WTC11 (cell line): Measurements from ENCODE around the gene LYSMD1. TPM values are rescaled to one million over a fixed set of nuclear protein-coding genes. Genes with fewer than 3 reads are reported as not detected.

Experiments used
- ATAC-seq: fragments of 200-7000 bp; cut with Tn5 transposase; 2 replicates; pipeline ENCODE4 v1.10.0; 2021; ENCODE audit warnings: mild to moderate bottlenecking, moderate library complexity
- CTCF ChIA-PET: fragments of 300-600 bp; sonication (Branson Sonifier 250); formaldehyde crosslinking; loops from one replicate; lab custom pipeline; 2021; ENCODE audit warnings: antibody characterized with exemption; lab: Charles Lee
- POLR2A ChIA-PET: fragments of 350-600 bp; sonication (Branson Sonifier 250); formaldehyde crosslinking; loops from one replicate; lab custom pipeline; 2021; ENCODE audit warnings: antibody characterized with exemption; lab: Charles Lee
- DNase-seq: peaks from one replicate; pipeline ENCODE4 v3.0.0; 2021; ENCODE audit warnings: low spot score
- H3K27ac Mint-ChIP-seq: 2 replicates; pipeline ENCODE4 v1.8.0; 2021; ENCODE audit warnings: mixed read lengths
- H3K27me3 Mint-ChIP-seq: 2 replicates; pipeline ENCODE4 v1.8.0; 2021; ENCODE audit warnings: low read depth, mild to moderate bottlenecking, moderate library complexity, mixed read lengths
- H3K36me3 Mint-ChIP-seq: 2 replicates; pipeline ENCODE4 v1.8.0; 2021; ENCODE audit warnings: mixed read lengths
- H3K4me1 Mint-ChIP-seq: 2 replicates; pipeline ENCODE4 v1.8.0; 2022; ENCODE audit warnings: mixed read lengths
- H3K4me3 Mint-ChIP-seq: 2 replicates; pipeline ENCODE4 v1.8.0; 2021; ENCODE audit warnings: mild to moderate bottlenecking, moderate library complexity, mixed read lengths
- H3K9me3 Mint-ChIP-seq: 2 replicates; pipeline ENCODE4 v1.8.0; 2021; ENCODE audit warnings: mixed read lengths
- ATF6 ChIP-seq: sonication (generic); formaldehyde crosslinking; IDR thresholded peaks from 2 replicates; pipeline ENCODE4 v1.8.1; 2023; ENCODE audit warnings: mild to moderate bottlenecking, missing genetic modification reagents
- FOXJ3 ChIP-seq: sonication (generic); formaldehyde crosslinking; IDR thresholded peaks from 2 replicates; pipeline ENCODE4 v1.9.0; 2021; ENCODE audit warnings: missing genetic modification reagents, mild to moderate bottlenecking, borderline replicate concordance
- IRF2 ChIP-seq: sonication (generic); formaldehyde crosslinking; IDR thresholded peaks from 2 replicates; pipeline ENCODE4 v1.8.0; 2022; ENCODE audit warnings: low read depth, missing genetic modification reagents, borderline replicate concordance
- JUN ChIP-seq: sonication (generic); formaldehyde crosslinking; IDR thresholded peaks from 2 replicates; pipeline ENCODE4 v1.8.0; 2023; ENCODE audit warnings: mild to moderate bottlenecking, missing genetic modification reagents
- NR1H2 ChIP-seq: sonication (generic); formaldehyde crosslinking; IDR thresholded peaks from 2 replicates; pipeline ENCODE4 v1.9.0; 2021; ENCODE audit warnings: mild to moderate bottlenecking, moderate library complexity, missing genetic modification reagents
- total RNA-seq: library from RNA; stranded (reverse); gene quantifications from 3 replicates; pipeline ENCODE4 v1.2.3, GENCODE V29; 2021
- TF ChIP-seq, protein P1 (sequence below): sonication (generic); formaldehyde crosslinking; IDR thresholded peaks from 2 replicates; pipeline ENCODE4 v1.8.1; 2023; ENCODE audit warnings: mild to moderate bottlenecking, missing genetic modification reagents, moderate library complexity
- TF ChIP-seq, protein P2 (sequence below): sonication (generic); formaldehyde crosslinking; conservative IDR thresholded peaks from 2 replicates; pipeline ENCODE4 v1.8.1; 2022; ENCODE audit warnings: mild to moderate bottlenecking, missing genetic modification reagents
- TF ChIP-seq, protein P3 (sequence below): fragments of 200-600 bp; IDR thresholded peaks from 2 replicates; pipeline ENCODE4 v1.8.0; 2022; ENCODE audit warnings: antibody characterized with exemption
- TF ChIP-seq, protein P4 (sequence below): sonication (generic); formaldehyde crosslinking; IDR thresholded peaks from 2 replicates; pipeline ENCODE4 v1.8.1; 2023; ENCODE audit warnings: mild to moderate bottlenecking, missing genetic modification reagents

The LYSMD1 gene
- total RNA-seq, 1 experiment from 2014 or later, result 7.8 TPM

DNA sequence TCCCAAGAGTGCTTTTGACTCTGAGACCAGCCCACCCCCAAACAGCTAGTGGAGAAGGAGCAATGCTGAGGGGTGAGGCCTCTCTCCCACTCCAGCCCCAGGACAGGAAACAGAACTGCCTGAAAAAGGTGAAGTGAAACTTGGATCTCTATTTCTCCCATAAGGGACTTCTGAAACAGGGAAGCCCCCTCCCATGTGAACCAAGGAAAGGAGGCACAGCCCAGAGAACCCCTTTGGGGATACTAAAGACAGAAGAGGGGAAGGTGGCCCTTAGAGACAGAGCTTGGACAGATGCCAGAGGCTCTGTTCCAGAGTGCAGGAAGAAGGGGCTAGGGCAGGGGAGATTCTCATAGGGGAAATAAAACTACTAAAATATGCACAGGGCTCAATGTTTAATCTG lies 6.3 kb downstream of the LYSMD1 start:
- H3K4me3 Mint-ChIP-seq, result no peak overlapping the region
- H3K36me3 Mint-ChIP-seq, result peaks cover 24% of the 10 kb centered on the region
- no peaks in the 10 kb centered on the region for H3K9me3 Mint-ChIP-seq

DNA sequence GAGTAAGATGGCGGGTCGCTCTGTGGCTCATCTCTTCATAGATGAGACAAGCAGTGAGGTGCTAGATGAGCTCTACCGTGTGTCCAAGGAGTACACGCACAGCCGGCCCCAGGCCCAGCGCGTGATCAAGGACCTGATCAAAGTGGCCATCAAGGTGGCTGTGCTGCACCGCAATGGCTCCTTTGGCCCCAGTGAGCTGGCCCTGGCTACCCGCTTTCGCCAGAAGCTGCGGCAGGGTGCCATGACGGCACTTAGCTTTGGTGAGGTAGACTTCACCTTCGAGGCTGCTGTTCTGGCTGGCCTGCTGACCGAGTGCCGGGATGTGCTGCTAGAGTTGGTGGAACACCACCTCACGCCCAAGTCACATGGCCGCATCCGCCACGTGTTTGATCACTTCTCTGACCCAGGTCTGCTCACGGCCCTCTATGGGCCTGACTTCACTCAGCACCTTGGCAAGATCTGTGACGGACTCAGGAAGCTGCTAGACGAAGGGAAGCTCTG lies 6.9 kb downstream of the LYSMD1 start:
- H3K4me3 Mint-ChIP-seq, result no peak overlapping the region
- H3K4me1 Mint-ChIP-seq, result peaks cover 8% of the 10 kb centered on the region
- ATAC-seq (peak; percentile 22; the same call in 1 of the 2 replicates), DNase-seq (no peak)
- H3K9me3 Mint-ChIP-seq, result no peaks in the 10 kb centered on the region
- peaks cover 24% of the 10 kb centered on the region for H3K36me3 Mint-ChIP-seq
- peak overlapping the region; percentile 54 for H3K27ac Mint-ChIP-seq
- TF ChIP-seq, protein P1, sequence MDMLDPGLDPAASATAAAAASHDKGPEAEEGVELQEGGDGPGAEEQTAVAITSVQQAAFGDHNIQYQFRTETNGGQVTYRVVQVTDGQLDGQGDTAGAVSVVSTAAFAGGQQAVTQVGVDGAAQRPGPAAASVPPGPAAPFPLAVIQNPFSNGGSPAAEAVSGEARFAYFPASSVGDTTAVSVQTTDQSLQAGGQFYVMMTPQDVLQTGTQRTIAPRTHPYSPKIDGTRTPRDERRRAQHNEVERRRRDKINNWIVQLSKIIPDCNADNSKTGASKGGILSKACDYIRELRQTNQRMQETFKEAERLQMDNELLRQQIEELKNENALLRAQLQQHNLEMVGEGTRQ (CRISPR knock-in tag), result peak; percentile 11; the same call in 1 of the 2 replicates
- TF ChIP-seq IRF2 (CRISPR knock-in tag), result no peak
- CTCF ChIA-PET, result interaction anchor here (1.0 to 6.9 kb wide), 6 partner anchors 16 to 87 kb away, joined by 3 to 167 read pairs (median 3); no protein-coding TSS in a partner anchor
- POLR2A ChIA-PET, result no interaction called here
- H3K27me3 Mint-ChIP-seq, result no peaks in the 10 kb centered on the region

More for the DNA sequence above, 6.3 kb downstream of the LYSMD1 start:
- no peaks in the 10 kb centered on the region for H3K27me3 Mint-ChIP-seq
- H3K4me1 Mint-ChIP-seq, result peaks cover 11% of the 10 kb centered on the region
- ChIA-PET CTCF (interaction anchor here (1.0 to 6.9 kb wide), 6 partner anchors 17 to 88 kb away, joined by 3 to 167 read pairs (median 3); no protein-coding TSS in a partner anchor), POLR2A (no interaction called here)
- DNase-seq (no peak), ATAC-seq (no peak)
- peak overlapping the region; percentile 54 for H3K27ac Mint-ChIP-seq
- TF ChIP-seq, protein P2, sequence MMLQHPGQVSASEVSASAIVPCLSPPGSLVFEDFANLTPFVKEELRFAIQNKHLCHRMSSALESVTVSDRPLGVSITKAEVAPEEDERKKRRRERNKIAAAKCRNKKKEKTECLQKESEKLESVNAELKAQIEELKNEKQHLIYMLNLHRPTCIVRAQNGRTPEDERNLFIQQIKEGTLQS (CRISPR knock-in tag), result no peak
- TF ChIP-seq FOXJ3 (CRISPR knock-in tag), result no peak
- TF ChIP-seq, protein P3, sequence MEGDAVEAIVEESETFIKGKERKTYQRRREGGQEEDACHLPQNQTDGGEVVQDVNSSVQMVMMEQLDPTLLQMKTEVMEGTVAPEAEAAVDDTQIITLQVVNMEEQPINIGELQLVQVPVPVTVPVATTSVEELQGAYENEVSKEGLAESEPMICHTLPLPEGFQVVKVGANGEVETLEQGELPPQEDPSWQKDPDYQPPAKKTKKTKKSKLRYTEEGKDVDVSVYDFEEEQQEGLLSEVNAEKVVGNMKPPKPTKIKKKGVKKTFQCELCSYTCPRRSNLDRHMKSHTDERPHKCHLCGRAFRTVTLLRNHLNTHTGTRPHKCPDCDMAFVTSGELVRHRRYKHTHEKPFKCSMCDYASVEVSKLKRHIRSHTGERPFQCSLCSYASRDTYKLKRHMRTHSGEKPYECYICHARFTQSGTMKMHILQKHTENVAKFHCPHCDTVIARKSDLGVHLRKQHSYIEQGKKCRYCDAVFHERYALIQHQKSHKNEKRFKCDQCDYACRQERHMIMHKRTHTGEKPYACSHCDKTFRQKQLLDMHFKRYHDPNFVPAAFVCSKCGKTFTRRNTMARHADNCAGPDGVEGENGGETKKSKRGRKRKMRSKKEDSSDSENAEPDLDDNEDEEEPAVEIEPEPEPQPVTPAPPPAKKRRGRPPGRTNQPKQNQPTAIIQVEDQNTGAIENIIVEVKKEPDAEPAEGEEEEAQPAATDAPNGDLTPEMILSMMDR, result no peak

DNA sequence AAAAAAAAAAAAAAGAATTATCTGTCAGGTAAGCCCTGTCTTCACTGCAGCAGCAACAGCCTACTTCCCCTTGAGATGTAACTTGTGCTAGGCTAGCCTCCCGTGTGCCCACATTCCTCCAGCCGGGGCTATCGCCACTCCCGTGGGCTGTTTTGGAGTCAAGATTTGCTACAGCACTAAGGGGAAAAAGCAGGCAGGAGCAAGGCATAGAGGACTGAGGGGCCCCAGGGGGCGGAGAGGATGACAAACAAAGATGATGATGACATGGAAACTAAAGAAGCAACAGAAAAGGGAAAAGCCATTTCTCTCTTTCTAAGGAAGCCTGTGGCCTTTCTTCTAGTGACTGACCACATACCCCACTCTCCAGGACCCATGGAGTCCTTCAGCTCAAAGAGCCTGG lies 7.4 kb downstream of the LYSMD1 start:
- TF ChIP-seq, protein P4, sequence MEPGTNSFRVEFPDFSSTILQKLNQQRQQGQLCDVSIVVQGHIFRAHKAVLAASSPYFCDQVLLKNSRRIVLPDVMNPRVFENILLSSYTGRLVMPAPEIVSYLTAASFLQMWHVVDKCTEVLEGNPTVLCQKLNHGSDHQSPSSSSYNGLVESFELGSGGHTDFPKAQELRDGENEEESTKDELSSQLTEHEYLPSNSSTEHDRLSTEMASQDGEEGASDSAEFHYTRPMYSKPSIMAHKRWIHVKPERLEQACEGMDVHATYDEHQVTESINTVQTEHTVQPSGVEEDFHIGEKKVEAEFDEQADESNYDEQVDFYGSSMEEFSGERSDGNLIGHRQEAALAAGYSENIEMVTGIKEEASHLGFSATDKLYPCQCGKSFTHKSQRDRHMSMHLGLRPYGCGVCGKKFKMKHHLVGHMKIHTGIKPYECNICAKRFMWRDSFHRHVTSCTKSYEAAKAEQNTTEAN (CRISPR knock-in tag), result no peak
- TF ChIP-seq ATF6 (CRISPR knock-in tag), result no peak
- Mint-ChIP-seq H3K9me3 (no peaks in the 10 kb centered on the region), H3K27ac (no peak overlapping the region), H3K27me3 (no peaks in the 10 kb centered on the region), H3K36me3 (peaks cover 24% of the 10 kb centered on the region), H3K4me1 (peaks cover 8% of the 10 kb centered on the region), H3K4me3 (no peak overlapping the region)
- POLR2A ChIA-PET, result no interaction called here
- CTCF ChIA-PET, result interaction anchor here (1.0 to 6.9 kb wide), 4 partner anchors 16 to 86 kb away, joined by 3 to 167 read pairs (median 7); no protein-coding TSS in a partner anchor
- ATAC-seq (no peak), DNase-seq (no peak)

DNA sequence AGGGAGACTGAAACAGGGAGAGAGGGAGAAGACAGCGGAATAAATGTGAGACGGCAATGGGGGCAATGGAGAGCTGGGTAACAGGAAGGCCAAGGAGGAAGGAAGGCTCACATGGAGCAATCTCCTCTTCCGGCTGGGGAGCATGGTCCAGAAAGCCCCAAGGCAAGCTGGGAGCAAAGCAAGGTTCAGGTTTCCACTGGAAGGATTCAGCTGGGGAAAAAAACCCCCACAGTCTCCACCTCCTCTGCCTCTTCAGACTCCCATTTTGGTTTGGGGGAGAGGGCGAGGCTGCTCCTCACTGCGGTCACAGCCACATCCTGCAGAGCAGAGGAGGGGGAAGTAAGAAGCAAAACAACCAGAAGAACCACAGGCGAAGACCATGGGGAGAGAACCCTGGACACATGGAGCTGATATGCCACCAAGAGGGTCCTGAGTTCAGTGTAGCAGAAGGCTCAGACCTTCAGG lies 8.6 kb downstream of the LYSMD1 start:
- POLR2A ChIA-PET, result interaction anchor here (0.5 to 1.1 kb wide), 2 partner anchors 25 to 1219 kb away, joined by 3 to 5 read pairs; no protein-coding TSS in a partner anchor
- Mint-ChIP-seq H3K27ac (peak overlapping the region; percentile 11; the same call in 1 of the 2 replicates), H3K36me3 (peaks cover 24% of the 10 kb centered on the region), H3K4me3 (no peak overlapping the region), H3K27me3 (no peaks in the 10 kb centered on the region), H3K9me3 (no peaks in the 10 kb centered on the region), H3K4me1 (peaks cover 8% of the 10 kb centered on the region)
- DNase-seq (no peak), ATAC-seq (no peak)
- CTCF ChIA-PET, result interaction anchor here (0.5 to 6.9 kb wide), 20 partner anchors 8 to 161 kb away, joined by 3 to 167 read pairs (median 5); partner anchors contain the start of genes C1orf56, CDC42SE1, LYSMD1 and MLLT11
- TF ChIP-seq NR1H2 (CRISPR knock-in tag) (no peak), JUN (no peak)
